HEK293T (cell line): Measurements from ENCODE around the gene RPL6.
"Not testable (repeated sequence)": the region's sequence is repeated elsewhere in the genome, so short reads cannot be mapped to it uniquely, and the experiment has no call there.

Experiments used
- FOXK2 ChIP-seq: fragments of 450-650 bp; IDR thresholded peaks from 2 replicates; pipeline ENCODE4 v1.6.1; 2016; ENCODE audit warnings: mild to moderate bottlenecking
- TARDBP ChIP-seq: fragments of 450-650 bp; IDR thresholded peaks from 2 replicates; pipeline ENCODE4 v1.6.1; 2016

DNA sequence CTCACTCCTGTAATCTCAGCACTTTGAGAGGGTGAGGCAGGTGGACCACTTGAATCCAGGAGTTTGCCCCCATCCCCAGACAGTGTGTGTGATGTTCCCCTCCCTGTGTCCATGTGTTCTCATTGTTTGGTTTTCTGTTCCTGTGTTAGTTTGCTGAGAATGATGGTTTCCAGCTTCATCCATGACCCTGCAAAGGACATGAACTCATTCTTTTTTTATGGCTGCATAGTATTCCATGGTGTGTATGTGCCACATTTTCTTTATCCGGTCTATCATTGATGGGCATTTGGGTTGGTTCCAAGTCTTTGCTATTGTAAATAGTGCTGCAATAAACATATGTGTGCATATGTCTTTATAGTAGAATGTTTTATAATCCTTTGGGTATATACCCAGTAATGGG, 47.7 kb upstream of the RPL6 start:
- TF ChIP-seq TARDBP, FOXK2: not testable (repeated sequence)
